ENCODE data around the gene RBM19.

Gene RBM19

GRCh38 chr12:113934946-113935345 is 31.2 kb downstream of the RBM19 start:
- FAIRE-seq (no peak), DNase-seq (ENCODE audit: extremely low spot score, insufficient read length, low read depth) (no peak)

DNA sequence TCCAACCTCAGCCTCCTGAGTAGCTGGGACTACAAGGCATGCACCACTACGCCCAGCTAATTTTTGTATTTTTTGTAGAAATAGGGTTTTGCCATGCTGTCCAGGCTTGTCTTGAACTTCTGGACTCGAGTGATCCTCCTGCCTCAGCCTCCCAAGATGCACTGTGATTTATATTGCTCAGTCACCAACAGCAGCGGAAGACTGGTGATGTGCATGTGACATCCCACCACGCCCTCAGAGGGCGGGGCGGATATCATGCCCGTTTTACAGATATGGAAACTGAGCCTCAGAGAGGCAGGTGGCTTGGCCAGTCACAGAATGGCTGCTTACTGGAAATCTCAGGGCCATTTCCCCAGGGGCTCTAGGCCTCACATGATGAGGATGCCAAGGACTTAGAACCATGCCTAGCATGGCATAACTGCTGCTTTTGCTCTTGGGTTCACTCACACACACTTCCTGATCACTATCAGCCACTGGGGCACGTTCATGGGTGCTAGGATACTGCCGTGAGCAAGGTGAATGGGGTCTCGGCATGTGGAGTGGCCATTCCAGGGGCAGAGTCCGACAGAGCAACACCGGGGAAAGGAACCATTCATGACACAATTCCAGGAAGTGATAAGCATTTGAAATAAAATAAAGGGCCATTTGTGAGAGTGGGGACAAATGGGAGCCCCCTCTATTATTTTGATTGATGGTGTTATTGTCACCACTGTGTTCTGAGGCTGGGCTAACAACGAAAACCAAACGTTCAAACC is 31.9 kb downstream of the RBM19 start:
- no peak for FAIRE-seq
- DNase-seq (ENCODE audit: extremely low spot score, insufficient read length, low read depth), result no peak

DNA sequence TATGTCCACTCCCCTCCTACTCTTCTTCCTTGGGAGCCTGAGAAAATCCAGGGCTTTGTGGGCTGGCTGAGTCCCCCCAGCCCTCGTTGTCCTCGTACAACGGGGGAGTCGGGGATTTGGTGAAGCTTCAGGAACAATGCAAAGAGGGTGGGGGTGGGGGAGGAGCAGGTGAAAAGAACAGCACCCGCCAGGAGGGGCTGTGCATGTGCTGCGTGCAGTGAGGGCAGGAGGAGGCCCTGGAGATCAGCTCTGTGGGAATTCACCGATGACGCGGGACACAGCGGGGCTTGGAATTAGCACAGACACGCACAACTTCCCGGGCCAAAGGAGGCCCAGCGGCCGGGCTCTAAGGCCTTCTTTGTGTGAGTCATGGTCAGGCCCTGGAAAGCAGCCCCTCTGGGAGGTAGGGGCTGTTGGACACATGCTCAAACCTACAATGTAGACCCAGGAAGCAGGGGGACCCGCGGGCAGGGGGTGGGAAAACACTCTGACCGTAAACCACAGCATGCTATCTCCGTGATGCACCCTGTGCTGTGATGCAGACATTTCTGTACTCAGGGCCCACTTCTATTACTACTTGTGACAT is 32.8 kb downstream of the RBM19 start:
- DNase-seq (ENCODE audit: extremely low spot score, insufficient read length, low read depth) (no peak), FAIRE-seq (no peak)

- DNase-seq (ENCODE audit: extremely low spot score, insufficient read length, low read depth) (no peak), FAIRE-seq (no peak)
Measured at GRCh38 chr12:113932381-113933196, 33.5 kb downstream of the RBM19 start.

GRCh38 chr12:113931517-113931916 is 34.6 kb downstream of the RBM19 start:
- no peak for FAIRE-seq
- no peak for DNase-seq (ENCODE audit: extremely low spot score, insufficient read length, low read depth)

- FAIRE-seq (no peak), DNase-seq (ENCODE audit: extremely low spot score, insufficient read length, low read depth) (no peak)
Measured at GRCh38 chr12:113930249-113930648, 35.9 kb downstream of the RBM19 start.

- no peak for FAIRE-seq
- DNase-seq (ENCODE audit: extremely low spot score, insufficient read length, low read depth), result no peak
Measured at GRCh38 chr12:113929312-113929989, 36.7 kb downstream of the RBM19 start.

DNA sequence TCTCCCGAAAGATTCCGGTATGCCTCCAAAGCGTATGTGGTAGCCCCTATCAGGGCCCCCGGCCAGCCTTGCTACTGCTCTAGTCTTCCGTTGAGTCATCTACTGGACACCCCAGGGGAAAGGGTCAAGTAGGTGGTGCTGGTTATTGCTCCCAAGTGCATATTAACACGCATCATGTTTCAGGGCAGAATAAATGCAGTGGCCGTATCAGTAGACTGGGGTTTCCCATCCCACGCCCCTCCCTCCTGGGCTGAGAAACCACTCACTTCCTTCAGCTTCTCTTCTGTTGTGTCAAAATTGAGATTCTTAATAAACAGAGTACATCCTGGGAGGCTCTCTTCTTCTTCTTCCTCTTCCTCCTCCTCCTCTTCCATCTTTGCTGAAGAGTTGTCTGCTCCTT is 39.3 kb downstream of the RBM19 start:
- DNase-seq (ENCODE audit: extremely low spot score, insufficient read length, low read depth), result no peak
- no peak for FAIRE-seq

GRCh38 chr12:113924341-113924740 is 41.8 kb downstream of the RBM19 start:
- FAIRE-seq (no peak), DNase-seq (ENCODE audit: extremely low spot score, insufficient read length, low read depth) (no peak)

- DNase-seq (ENCODE audit: extremely low spot score, insufficient read length, low read depth) (no peak), FAIRE-seq (no peak)
Measured at GRCh38 chr12:113923251-113923650, 42.9 kb downstream of the RBM19 start.

DNA sequence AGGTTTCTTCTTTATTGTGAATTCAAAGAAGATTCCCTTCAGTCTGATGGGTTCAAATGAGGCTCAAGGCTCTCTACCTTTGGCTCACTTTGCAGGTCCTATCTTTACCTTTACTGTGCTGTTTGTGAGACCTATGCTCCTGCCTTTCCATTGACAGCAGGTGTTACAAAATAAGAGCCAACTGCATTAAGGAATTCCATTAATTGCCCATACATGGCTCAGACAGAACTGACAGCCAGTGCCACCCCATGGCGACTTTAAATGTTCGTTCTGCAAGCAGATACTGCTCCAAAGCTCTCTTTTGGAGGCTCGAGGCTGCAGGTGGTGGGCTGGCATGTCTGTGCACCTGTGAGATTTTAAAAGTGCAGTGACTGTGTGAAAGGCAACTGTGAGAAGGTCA is 44.7 kb downstream of the RBM19 start:
- FAIRE-seq, result no peak
- no peak for DNase-seq (ENCODE audit: extremely low spot score, insufficient read length, low read depth)

DNA sequence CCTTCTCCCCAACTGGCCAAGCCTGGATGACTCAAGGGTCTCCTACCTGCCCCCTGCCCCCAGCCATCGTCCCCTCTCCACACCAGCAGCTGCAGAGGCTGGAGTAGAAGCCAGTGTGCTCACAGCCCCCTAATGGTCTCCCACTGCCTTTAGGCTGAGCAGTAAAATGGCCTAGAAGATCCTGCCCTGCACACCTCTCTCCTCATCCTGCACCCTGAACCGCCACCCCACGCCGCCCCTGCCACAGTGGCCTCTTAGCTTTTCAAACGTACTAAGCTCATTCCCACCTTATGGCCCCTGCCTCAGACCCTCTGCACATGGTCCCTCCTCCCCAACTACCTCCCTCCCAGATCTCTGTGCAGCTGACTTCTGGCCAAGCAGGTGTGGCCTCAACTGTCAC is 46.3 kb downstream of the RBM19 start:
- FAIRE-seq (no peak), DNase-seq (ENCODE audit: extremely low spot score, insufficient read length, low read depth) (no peak)

DNA sequence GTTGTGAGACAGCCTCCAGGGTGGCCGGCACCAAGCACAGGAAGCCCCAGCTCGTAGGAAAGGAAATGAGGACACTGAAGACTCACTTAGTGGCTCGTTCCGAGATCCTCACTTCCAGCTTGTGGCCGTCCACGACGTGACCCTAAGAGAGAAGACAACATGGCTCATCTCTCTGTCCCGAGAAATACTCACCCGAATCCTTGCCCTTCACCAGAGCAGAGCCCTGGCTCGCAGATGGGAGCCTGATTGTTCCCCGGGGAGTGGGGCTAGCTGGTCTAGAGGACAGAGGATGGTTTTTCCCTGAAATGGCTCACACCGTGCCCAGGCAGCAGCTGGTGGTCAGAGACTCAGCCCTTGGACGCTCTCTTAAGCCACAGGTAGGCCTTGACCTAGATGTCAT is 47.8 kb downstream of the RBM19 start:
- FAIRE-seq (no peak), DNase-seq (ENCODE audit: extremely low spot score, insufficient read length, low read depth) (no peak)

- FAIRE-seq (no peak), DNase-seq (ENCODE audit: extremely low spot score, insufficient read length, low read depth) (no peak)
Measured at GRCh38 chr12:113917393-113917792, 48.7 kb downstream of the RBM19 start.

DNA sequence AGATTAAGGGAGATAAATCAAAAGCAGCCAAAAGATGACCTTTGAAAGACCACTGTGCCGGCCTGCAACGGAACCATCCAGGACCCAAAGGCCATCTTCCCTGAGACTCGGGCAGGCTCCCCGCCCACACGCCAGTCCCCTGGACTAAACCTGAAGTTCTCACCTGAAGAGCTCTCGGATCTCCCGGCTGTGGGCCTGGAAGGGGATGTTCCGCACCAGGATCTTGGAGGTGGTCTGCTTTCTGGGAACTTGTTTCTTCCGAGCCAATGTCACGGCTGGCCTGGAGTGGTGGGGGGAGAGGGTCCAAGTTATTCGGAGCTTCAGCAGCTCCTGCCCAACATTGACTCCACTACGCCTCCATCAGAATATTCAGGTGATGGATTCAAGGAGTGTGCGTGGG is 51.3 kb downstream of the RBM19 start:
- DNase-seq (ENCODE audit: extremely low spot score, insufficient read length, low read depth) (no peak), FAIRE-seq (no peak)

DNA sequence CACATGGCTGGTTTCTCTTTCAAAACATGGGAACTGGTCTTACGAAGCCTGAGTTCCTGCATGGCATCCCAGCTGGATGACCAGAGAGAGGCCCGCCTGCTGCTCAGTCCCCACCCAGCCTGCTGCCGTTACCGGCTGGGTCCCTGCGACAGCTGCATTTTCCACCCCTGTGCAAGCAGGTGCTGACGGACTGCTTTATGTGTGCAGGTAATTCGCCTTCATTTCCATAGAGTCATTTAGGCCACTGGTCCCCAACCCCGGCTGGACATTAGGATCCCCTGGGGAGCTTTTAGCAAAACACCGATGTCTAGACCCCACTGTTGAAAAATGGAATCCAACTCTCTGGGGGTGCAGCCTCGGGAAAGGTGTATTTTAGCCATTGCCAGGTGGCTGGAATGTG is 51.9 kb downstream of the RBM19 start:
- FAIRE-seq (no peak), DNase-seq (ENCODE audit: extremely low spot score, insufficient read length, low read depth) (no peak)

- FAIRE-seq, result no peak
Measured at GRCh38 chr12:113912760-113913329, 53.3 kb downstream of the RBM19 start.

GRCh38 chr12:113911971-113912759 is 54.0 kb downstream of the RBM19 start:
- no peak for FAIRE-seq

More at GRCh38 chr12:113912760-113913329, 53.3 kb downstream of the RBM19 start:
- DNase-seq (ENCODE audit: extremely low spot score, insufficient read length, low read depth), result peak; percentile 15

DNA sequence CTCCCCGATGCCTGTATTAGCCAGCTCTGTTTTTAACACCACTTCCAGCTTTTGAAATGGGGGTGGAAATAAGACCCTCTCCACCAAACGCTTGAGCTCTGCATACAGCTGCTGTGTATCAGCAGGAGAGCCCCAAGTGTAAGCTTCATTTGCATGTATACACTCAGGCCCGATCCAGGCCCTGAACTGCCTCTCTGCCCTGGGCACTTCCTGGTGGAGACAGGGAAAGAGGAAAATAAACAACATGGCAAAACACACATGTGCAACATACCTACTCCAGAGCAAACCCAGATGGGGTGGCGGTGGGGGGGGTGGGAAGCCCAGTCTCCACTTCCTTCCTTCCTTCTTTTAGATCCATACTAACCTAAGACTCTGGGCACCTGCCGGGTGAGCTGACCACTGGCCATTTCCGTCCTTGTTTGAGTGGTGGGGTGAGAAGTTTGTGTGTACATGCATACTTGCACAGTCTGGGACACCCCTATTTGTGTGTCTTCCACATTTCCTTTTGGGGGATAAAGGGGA is 55.3 kb downstream of the RBM19 start:
- FAIRE-seq (no peak), DNase-seq (ENCODE audit: extremely low spot score, insufficient read length, low read depth) (no peak)

More at GRCh38 chr12:113911971-113912759, 54.0 kb downstream of the RBM19 start:
- no peak for DNase-seq (ENCODE audit: extremely low spot score, insufficient read length, low read depth)

Measured in GM18507 (cell line).